Neural cell (in vitro differentiated cells): ENCODE results near the gene TPSG1. TPM values are rescaled to one million over a fixed set of nuclear protein-coding genes. Genes with fewer than 3 reads are reported as not detected.

Experiments
- H2AFZ ChIP-seq: fragments of 200-600, 300-800 bp; sonication (generic), shearing (Covaris generic); 2 replicates; pipeline ENCODE4 v1.6.0; 2014; ENCODE audit warnings: low read depth, mild to moderate bottlenecking, antibody characterized with exemption, low read length, moderate library complexity
- H3F3A ChIP-seq: fragments of 200-600 bp; shearing (Covaris generic); 2 replicates; pipeline ENCODE4 v1.6.1; 2016; ENCODE audit warnings: mild to moderate bottlenecking, moderate library complexity, mixed read lengths, antibody characterized with exemption, low read length; ENCODE audit not compliant: insufficient read depth, poor library complexity, severe bottlenecking
- H3K27ac ChIP-seq: fragments of 200-600, 300-800 bp; sonication (generic), shearing (Covaris generic); 2 replicates; pipeline ENCODE4 v1.5.1; 2014; ENCODE audit warnings: mild to moderate bottlenecking, low read length, moderate library complexity
- H3K27me3 ChIP-seq: fragments of 300-800, 200-600 bp; sonication (generic), shearing (Covaris generic); 2 replicates; pipeline ENCODE4 v1.6.0; 2014; ENCODE audit warnings: mild to moderate bottlenecking, low read depth, low read length, moderate library complexity; ENCODE audit not compliant: insufficient read depth
- H3K36me3 ChIP-seq: fragments of 300-800, 200-600 bp; sonication (generic), shearing (Covaris generic); 2 replicates; pipeline ENCODE4 v1.5.1; 2014; ENCODE audit warnings: mild to moderate bottlenecking, antibody characterized with exemption, low read length, moderate library complexity; ENCODE audit not compliant: insufficient read depth
- H3K4me2 ChIP-seq: fragments of 300-800, 200-600 bp; sonication (generic), shearing (Covaris generic); 2 replicates; pipeline ENCODE4 v1.6.0; 2014; ENCODE audit warnings: mild to moderate bottlenecking, low read length
- H3K4me3 ChIP-seq: fragments of 300-800, 200-600 bp; sonication (generic), shearing (Covaris generic); 2 replicates; pipeline ENCODE4 v1.5.1; 2014; ENCODE audit warnings: mild to moderate bottlenecking, low read length, moderate library complexity
- H3K79me2 ChIP-seq: fragments of 200-600 bp; shearing (Covaris generic); replicated peaks from 2 replicates; pipeline ENCODE4 v1.6.0; 2014; ENCODE audit warnings: mild to moderate bottlenecking, low read length, moderate library complexity; ENCODE audit not compliant: insufficient read depth
- H3K9ac ChIP-seq: fragments of 300-800, 200-600 bp; sonication (generic), shearing (Covaris generic); 2 replicates; pipeline ENCODE4 v1.6.1; 2016; ENCODE audit warnings: mild to moderate bottlenecking, low read length, mixed read lengths
- H3K9me2 ChIP-seq: fragments of 200-600 bp; shearing (Covaris generic); 2 replicates; pipeline ENCODE4 v1.6.1; 2016; ENCODE audit warnings: mild to moderate bottlenecking, low read length, mixed read lengths; ENCODE audit not compliant: insufficient read depth
- H3K9me3 ChIP-seq: fragments of 200-600, 300-800 bp; sonication (generic), shearing (Covaris generic); 2 replicates; pipeline ENCODE4 v1.6.1; 2016; ENCODE audit warnings: mild to moderate bottlenecking, mixed run types, low read length, moderate library complexity, mixed read lengths
- H4K20me1 ChIP-seq: fragments of 200-600 bp; shearing (Covaris generic); 2 replicates; pipeline ENCODE4 v1.6.1; 2016; ENCODE audit warnings: mild to moderate bottlenecking, mixed run types; ENCODE audit not compliant: insufficient read depth
- CTCF ChIP-seq: fragments of 450-650 bp; IDR thresholded peaks from 2 replicates; pipeline ENCODE4 v1.5.1; 2014; ENCODE audit warnings: antibody characterized with exemption, mild to moderate bottlenecking, moderate library complexity; ENCODE audit not compliant: poor library complexity, severe bottlenecking
- EP300 ChIP-seq: fragments of 450-650 bp; conservative IDR thresholded peaks from 2 replicates; pipeline ENCODE4 v1.6.1; 2014; ENCODE audit warnings: antibody characterized with exemption, mild to moderate bottlenecking, moderate library complexity; ENCODE audit not compliant: poor library complexity, severe bottlenecking
- EZH2 ChIP-seq: fragments of 200-600, 300-800 bp; shearing (Covaris generic), sonication (generic); IDR thresholded peaks from 2 replicates; pipeline ENCODE4 v1.6.1; 2014; ENCODE audit warnings: antibody characterized with exemption, low read length, borderline replicate concordance, mild to moderate bottlenecking; ENCODE audit not compliant: insufficient read depth, poor library complexity, severe bottlenecking
- MXI1 ChIP-seq: fragments of 450-650 bp; conservative IDR thresholded peaks from 2 replicates; pipeline ENCODE4 v1.6.1; 2014; ENCODE audit warnings: antibody characterized with exemption, mild to moderate bottlenecking; ENCODE audit not compliant: poor library complexity, severe bottlenecking
- POLR2AphosphoS5 ChIP-seq: IDR thresholded peaks from 2 replicates; pipeline ENCODE4 v1.6.1; 2012
- RAD21 ChIP-seq: fragments of 450-650 bp; conservative IDR thresholded peaks from 2 replicates; pipeline ENCODE4 v1.6.1; 2014; ENCODE audit warnings: antibody characterized with exemption, mild to moderate bottlenecking, moderate library complexity
- REST ChIP-seq: IDR thresholded peaks from 2 replicates; pipeline ENCODE4 v1.6.1; 2012; ENCODE audit warnings: borderline replicate concordance
- SMC3 ChIP-seq: fragments of 450-650 bp; conservative IDR thresholded peaks from 2 replicates; pipeline ENCODE4 v1.6.1; 2014; ENCODE audit warnings: antibody characterized with exemption, mild to moderate bottlenecking, moderate library complexity; ENCODE audit not compliant: poor library complexity
- TAF1 ChIP-seq: IDR thresholded peaks from 2 replicates; pipeline ENCODE4 v1.6.1; 2012; ENCODE audit warnings: low read depth
- polyA plus RNA-seq: library from polyadenylated mRNA; depleted of rRNA; stranded (reverse); fragments of >200 nt; gene quantifications from 2 replicates; pipeline ENCODE4 v1.2.3, GENCODE V29; 2014

TPSG1 gene
- polyA plus RNA-seq, 1 donor from 2014 or later: not detected

GRCh38 chr16:1262210-1262845, 37.3 kb upstream of the TPSG1 start:
- Histone ChIP-seq H3K27me3 (peaks cover 15% of the 10 kb centered on the region), H3F3A (no peaks in the 10 kb centered on the region), H3K4me2 (no peak overlapping the region), H3K9me2 (no peaks in the 10 kb centered on the region), H4K20me1 (no peaks in the 10 kb centered on the region), H2AFZ (no peak overlapping the region), H3K9me3 (no peaks in the 10 kb centered on the region), H3K36me3 (no peaks in the 10 kb centered on the region), H3K27ac (no peak overlapping the region), H3K9ac (no peak overlapping the region), H3K4me3 (no peak overlapping the region), H3K79me2 (no peaks in the 10 kb centered on the region)
- TF ChIP-seq RAD21 (no peak), MXI1 (no peak), TAF1 (no peak), EP300 (no peak), EZH2 (no peak)

- no peak overlapping the region for H3K27ac ChIP-seq
- H3K79me2 ChIP-seq: no peaks in the 10 kb centered on the region
- peaks cover 15% of the 10 kb centered on the region for H3K27me3 ChIP-seq
- no peak overlapping the region for H2AFZ ChIP-seq
- no peaks in the 10 kb centered on the region for H3K9me3 ChIP-seq
- no peaks in the 10 kb centered on the region for H3K36me3 ChIP-seq
- H3K4me3 ChIP-seq: no peak overlapping the region
- H3K4me2 ChIP-seq: no peak overlapping the region
- TF ChIP-seq TAF1 (no peak), CTCF (no peak), MXI1 (no peak), EZH2 (no peak), RAD21 (no peak), EP300 (no peak)
- H3K9me2 ChIP-seq: no peaks in the 10 kb centered on the region
- no peaks in the 10 kb centered on the region for H4K20me1 ChIP-seq
- H3F3A ChIP-seq: no peaks in the 10 kb centered on the region
- no peak overlapping the region for H3K9ac ChIP-seq
Measured at GRCh38 chr16:1261131-1261892, 36.2 kb upstream of the TPSG1 start.

GRCh38 chr16:1260101-1260680, 35.1 kb upstream of the TPSG1 start:
- H3K9ac ChIP-seq: no peak overlapping the region
- no peak for TF ChIP-seq MXI1
- no peak for TF ChIP-seq EP300
- no peak for TF ChIP-seq CTCF
- no peak for TF ChIP-seq EZH2
- TF ChIP-seq SMC3: no peak
- no peak for TF ChIP-seq TAF1
- TF ChIP-seq REST: no peak
- no peak for TF ChIP-seq POLR2AphosphoS5
- TF ChIP-seq RAD21: no peak
- no peak overlapping the region for H3K27ac ChIP-seq
- no peaks in the 10 kb centered on the region for H3K9me2 ChIP-seq
- H4K20me1 ChIP-seq: no peaks in the 10 kb centered on the region
- no peaks in the 10 kb centered on the region for H3F3A ChIP-seq
- no peaks in the 10 kb centered on the region for H3K36me3 ChIP-seq
- no peak overlapping the region for H3K4me3 ChIP-seq
- peaks cover 15% of the 10 kb centered on the region for H3K27me3 ChIP-seq
- no peaks in the 10 kb centered on the region for H3K9me3 ChIP-seq
- no peak overlapping the region for H2AFZ ChIP-seq
- no peaks in the 10 kb centered on the region for H3K79me2 ChIP-seq
- H3K4me2 ChIP-seq: no peak overlapping the region
